Peyer's patch (tissue), 4 donors: ENCODE results near the gene BAD. TPM values are rescaled to one million over a fixed set of nuclear protein-coding genes. Genes with fewer than 3 reads are reported as not detected.

Experiments
- DNase-seq, 3 donors: peaks; one replicate each; pipeline ENCODE4 v3.0.0-alpha.2; 2017 to 2019
- H3K27ac ChIP-seq, 4 donors: fragments of 200-600 bp; sonication (generic); one replicate each; pipeline ENCODE4 v1.5.1; 2016 to 2019
- H3K27me3 ChIP-seq, 2 donors: fragments of 200-600 bp; sonication (generic); one replicate each; pipeline ENCODE4 v1.5.1; 2019
- H3K36me3 ChIP-seq, 3 donors: fragments of 200-600 bp; sonication (generic); one replicate each; pipeline ENCODE4 v1.5.1; 2016 to 2019
- H3K4me1 ChIP-seq, 4 donors: fragments of 200-600 bp; sonication (generic); one replicate each; pipeline ENCODE4 v1.5.1; 2016 to 2019
- H3K4me3 ChIP-seq, 4 donors: fragments of 200-600 bp; sonication (generic); 1 replicate in 3 of 4; 2 replicates in 1 of 4; pipeline ENCODE4 v1.5.1; 2016 to 2019; ENCODE audit warnings: mild to moderate bottlenecking in 1 of 4
- H3K9me3 ChIP-seq, 4 donors: fragments of 200-600 bp; sonication (generic); one replicate each; pipeline ENCODE4 v1.5.1; 2016 to 2019; ENCODE audit warnings: mild to moderate bottlenecking in 1 of 4
- POLR2A ChIP-seq, 2 donors: fragments of 450-650 bp; IDR thresholded peaks; one replicate each; pipeline ENCODE4 v1.5.1; 2017; ENCODE audit warnings: antibody characterized with exemption in 2 of 2, mild to moderate bottlenecking in 2 of 2, moderate library complexity in 2 of 2
- small RNA-seq, 2 donors: library from RNA; depleted of rRNA; stranded (forward); fragments of <200 nt; gene quantifications; one replicate each; pipeline ENCODE3, GENCODE V24; 2016
- total RNA-seq, 4 donors: library from RNA; depleted of rRNA; stranded (reverse); fragments of >200 nt; gene quantifications; one replicate each; pipeline ENCODE4 v1.1.0, GENCODE V29; 2016
- TF ChIP-seq, protein P1 (sequence below), 6 experiments: fragments of 450-650 bp in 4 of 6; fragments of 200-600 bp in 2 of 6; sonication (generic) in 1 of 6; IDR thresholded peaks; one replicate each; pipeline ENCODE4 v1.5.1; 2017 to 2019; ENCODE audit warnings: antibody characterized with exemption in 6 of 6, mild to moderate bottlenecking in 3 of 6, moderate library complexity in 1 of 6

Gene BAD
- total RNA-seq, 4 donors from 2014 or later, result 57.4 to 91.8 (median 63.7) TPM

DNA sequence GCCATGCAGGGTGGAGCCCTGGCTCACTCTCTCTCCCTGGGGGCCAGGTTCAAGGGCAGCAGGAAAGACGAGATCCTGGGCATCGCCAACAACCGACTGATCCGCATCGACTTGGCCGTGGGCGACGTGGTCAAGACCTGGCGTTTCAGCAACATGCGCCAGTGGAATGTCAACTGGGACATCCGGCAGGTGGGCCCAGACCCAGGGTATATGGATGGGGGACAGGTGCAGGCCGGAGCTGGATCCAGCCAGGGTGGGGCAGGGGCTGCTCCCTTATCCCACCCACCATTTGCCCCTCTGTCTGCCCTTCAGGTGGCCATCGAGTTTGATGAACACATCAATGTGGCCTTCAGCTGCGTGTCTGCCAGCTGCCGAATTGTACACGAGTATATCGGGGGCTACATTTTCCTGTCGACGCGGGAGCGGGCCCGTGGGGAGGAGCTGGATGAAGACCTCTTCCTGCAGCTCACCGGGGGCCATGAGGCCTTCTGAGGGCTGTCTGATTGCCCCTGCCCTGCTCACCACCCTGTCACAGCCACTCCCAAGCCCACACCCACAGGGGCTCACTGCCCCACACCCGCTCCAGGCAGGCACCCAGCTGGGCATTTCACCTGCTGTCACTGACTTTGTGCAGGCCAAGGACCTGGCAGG is 61.3 kb downstream of the BAD start:
- DNase-seq, result no peak
- no peak overlapping the region for H3K27ac ChIP-seq
- TF ChIP-seq, protein P1, sequence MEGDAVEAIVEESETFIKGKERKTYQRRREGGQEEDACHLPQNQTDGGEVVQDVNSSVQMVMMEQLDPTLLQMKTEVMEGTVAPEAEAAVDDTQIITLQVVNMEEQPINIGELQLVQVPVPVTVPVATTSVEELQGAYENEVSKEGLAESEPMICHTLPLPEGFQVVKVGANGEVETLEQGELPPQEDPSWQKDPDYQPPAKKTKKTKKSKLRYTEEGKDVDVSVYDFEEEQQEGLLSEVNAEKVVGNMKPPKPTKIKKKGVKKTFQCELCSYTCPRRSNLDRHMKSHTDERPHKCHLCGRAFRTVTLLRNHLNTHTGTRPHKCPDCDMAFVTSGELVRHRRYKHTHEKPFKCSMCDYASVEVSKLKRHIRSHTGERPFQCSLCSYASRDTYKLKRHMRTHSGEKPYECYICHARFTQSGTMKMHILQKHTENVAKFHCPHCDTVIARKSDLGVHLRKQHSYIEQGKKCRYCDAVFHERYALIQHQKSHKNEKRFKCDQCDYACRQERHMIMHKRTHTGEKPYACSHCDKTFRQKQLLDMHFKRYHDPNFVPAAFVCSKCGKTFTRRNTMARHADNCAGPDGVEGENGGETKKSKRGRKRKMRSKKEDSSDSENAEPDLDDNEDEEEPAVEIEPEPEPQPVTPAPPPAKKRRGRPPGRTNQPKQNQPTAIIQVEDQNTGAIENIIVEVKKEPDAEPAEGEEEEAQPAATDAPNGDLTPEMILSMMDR (IDR thresholded peaks at IDR 0.05), result no peak
- no peak for TF ChIP-seq POLR2A (IDR thresholded peaks at IDR 0.05)

DNA sequence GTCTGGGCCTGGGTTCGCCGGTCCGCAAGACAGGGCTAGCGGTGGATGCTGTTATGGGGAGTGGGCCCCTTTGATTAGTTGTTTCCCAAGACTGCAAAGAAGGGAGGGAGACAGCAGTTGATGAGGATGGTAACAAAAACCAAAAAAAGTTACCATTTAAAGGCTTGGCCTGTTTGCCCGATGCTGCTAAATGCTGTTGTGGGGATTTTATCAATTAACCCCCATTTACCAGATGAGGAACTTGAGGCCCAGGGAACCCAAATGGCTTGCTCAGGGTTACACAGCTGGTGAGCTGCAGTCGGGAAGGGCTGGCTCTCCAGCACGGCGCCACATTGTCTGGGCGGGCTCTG is 61.8 kb downstream of the BAD start:
- Histone ChIP-seq H3K27me3 (no peaks in the 10 kb centered on the region), H3K4me1 (peaks cover 0 to 20% (median 7%) of the 10 kb centered on the region in 4 donors), H3K27ac (no peak overlapping the region), H3K36me3 (peaks cover 0 to 38% (median 0%) of the 10 kb centered on the region in 3 donors), H3K9me3 (no peaks in the 10 kb centered on the region), H3K4me3 (no peak overlapping the region)
- DNase-seq, result no peak
- TF ChIP-seq, protein P1 (IDR thresholded peaks at IDR 0.05), result no peak
- no peak for TF ChIP-seq POLR2A (IDR thresholded peaks at IDR 0.05)

More for the DNA sequence above, 61.3 kb downstream of the BAD start:
- Histone ChIP-seq H3K36me3 (peaks cover 0 to 38% (median 0%) of the 10 kb centered on the region in 3 donors), H3K27me3 (no peaks in the 10 kb centered on the region), H3K4me1 (peaks cover 0 to 25% (median 8%) of the 10 kb centered on the region in 4 donors), H3K9me3 (no peaks in the 10 kb centered on the region), H3K4me3 (no peak overlapping the region)

DNA sequence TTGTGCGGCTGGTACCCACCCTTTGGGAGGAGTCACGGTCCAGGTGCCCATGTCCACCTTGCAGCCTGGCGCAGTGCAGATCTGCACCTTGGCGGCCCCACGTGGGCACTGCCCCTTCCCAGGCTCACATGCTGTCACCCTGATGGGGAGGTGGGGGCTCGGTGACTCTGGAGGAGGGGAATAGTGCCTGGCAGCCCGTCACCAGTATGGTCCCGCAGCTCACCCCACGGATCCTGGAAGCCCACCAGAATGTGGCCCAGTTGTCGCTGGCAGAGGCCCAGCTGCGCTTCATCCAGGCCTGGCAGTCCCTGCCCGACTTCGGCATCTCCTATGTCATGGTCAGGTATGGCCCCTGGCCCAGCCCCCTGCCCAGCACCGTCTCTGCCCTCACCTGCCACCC is 63.7 kb downstream of the BAD start:
- H3K9me3 ChIP-seq, result no peaks in the 10 kb centered on the region

DNA sequence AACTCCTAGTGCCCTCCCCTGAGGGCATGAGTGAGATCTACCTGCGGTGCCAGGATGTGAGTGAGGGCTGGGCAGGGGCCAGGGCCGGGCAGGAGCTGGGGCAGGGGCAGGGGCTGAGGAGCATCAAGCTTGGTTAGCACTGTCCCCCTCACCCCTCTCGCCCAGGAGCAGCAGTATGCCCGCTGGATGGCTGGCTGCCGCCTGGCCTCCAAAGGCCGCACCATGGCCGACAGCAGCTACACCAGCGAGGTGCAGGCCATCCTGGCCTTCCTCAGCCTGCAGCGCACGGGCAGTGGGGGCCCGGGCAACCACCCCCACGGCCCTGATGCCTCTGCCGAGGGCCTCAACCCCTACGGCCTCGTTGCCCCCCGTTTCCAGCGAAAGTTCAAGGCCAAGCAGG is 64.2 kb downstream of the BAD start:
- Histone ChIP-seq H3K9me3 (no peaks in the 10 kb centered on the region), H3K27ac (no peak overlapping the region)
- DNase-seq, result no peak

More for the DNA sequence above, 63.7 kb downstream of the BAD start:
- Histone ChIP-seq H3K27me3 (no peaks in the 10 kb centered on the region), H3K4me3 (no peak overlapping the region), H3K36me3 (peaks cover 0 to 38% (median 0%) of the 10 kb centered on the region in 3 donors), H3K4me1 (peaks cover 0 to 10% (median 4%) of the 10 kb centered on the region in 4 donors), H3K27ac (no peak overlapping the region)
- no peak for DNase-seq
- TF ChIP-seq, protein P1 (IDR thresholded peaks at IDR 0.05), result no peak

More for the DNA sequence above, 64.2 kb downstream of the BAD start:
- no peak for TF ChIP-seq POLR2A (IDR thresholded peaks at IDR 0.05)
- TF ChIP-seq, protein P1 (IDR thresholded peaks at IDR 0.05), result no peak
- H3K27me3 ChIP-seq, result no peaks in the 10 kb centered on the region
- peaks cover 0 to 41% (median 0%) of the 10 kb centered on the region in 3 donors for H3K36me3 ChIP-seq
- H3K4me3 ChIP-seq, result no peak overlapping the region
- peaks cover 0 to 6% (median 1%) of the 10 kb centered on the region in 4 donors for H3K4me1 ChIP-seq

Small RNA genes within 50 kb of the gene (small RNA-seq; reads per million reads assigned to genes)
- gene RF00019, result 0 reads per million in 2 donors

Other genes starting within 250 kb of the BAD start
- gene FLRT1, start 248.7 kb downstream of the BAD start, total RNA-seq, result under 1 TPM in 1 of 4 donors, not detected in 3; 0.27 TPM
- gene MACROD1, start 118.6 kb downstream of the BAD start, total RNA-seq, result 10 to 100 TPM; 17.1 to 30.0 (median 29.3) TPM
- gene STIP1, start 98.5 kb downstream of the BAD start, total RNA-seq, result 100 to 1,000 TPM in 1 of 4 donors, 10 to 100 TPM in 3; 50.3 to 106 (median 67.0) TPM
- gene FERMT3, start 77.9 kb downstream of the BAD start, total RNA-seq, result 10 to 100 TPM; 15.1 to 94.1 (median 23.2) TPM
- gene TRPT1, start 58.5 kb downstream of the BAD start, total RNA-seq, result 10 to 100 TPM; 82.5 to 90.2 (median 87.4) TPM
- 100 to 1,000 TPM; 145 to 190 (median 156) TPM for gene NUDT22, start 58.4 kb downstream of the BAD start, total RNA-seq
- gene DNAJC4, start 54.1 kb downstream of the BAD start, total RNA-seq, result 10 to 100 TPM; 42.9 to 95.0 (median 80.3) TPM
- gene VEGFB, start 50.1 kb downstream of the BAD start, total RNA-seq, result 10 to 100 TPM; 21.7 to 66.8 (median 42.5) TPM
- gene FKBP2, start 43.6 kb downstream of the BAD start, total RNA-seq, result 100 to 1,000 TPM in 1 of 4 donors, 10 to 100 TPM in 3; 46.2 to 101 (median 94.0) TPM
- 100 to 1,000 TPM in 1 of 4 donors, 10 to 100 TPM in 3; 78.7 to 101 (median 99.0) TPM for gene PPP1R14B, start 37.7 kb downstream of the BAD start, total RNA-seq
- gene PLCB3, start 33.1 kb downstream of the BAD start, total RNA-seq, result 100 to 1,000 TPM; 196 to 453 (median 359) TPM
- gene GPR137, start 1.2 kb upstream of the BAD start, total RNA-seq, result 10 to 100 TPM in 3 of 4 donors, 1 to 10 TPM in 1; 5.8 to 49.7 (median 26.3) TPM
- not detected for gene KCNK4, start 6.6 kb upstream of the BAD start, total RNA-seq
- gene CATSPERZ, start 15.7 kb upstream of the BAD start, total RNA-seq, result 1 to 10 TPM in 1 of 4 donors, not detected in 3; 9.9 TPM
- gene ESRRA, start 20.9 kb upstream of the BAD start, total RNA-seq, result 100 to 1,000 TPM; 151 to 460 (median 341) TPM
- gene TRMT112, start 32.9 kb upstream of the BAD start, total RNA-seq, result 100 to 1,000 TPM in 1 of 4 donors, 10 to 100 TPM in 3; 55.3 to 163 (median 63.1) TPM
- gene PRDX5, start 33.5 kb upstream of the BAD start, total RNA-seq, result 100 to 1,000 TPM; 202 to 345 (median 268) TPM
- 10 to 100 TPM; 31.7 to 99.0 (median 43.9) TPM for gene CCDC88B, start 55.5 kb upstream of the BAD start, total RNA-seq
- 10 to 100 TPM; 27.8 to 95.7 (median 40.1) TPM for gene RPS6KA4, start 74.5 kb upstream of the BAD start, total RNA-seq